Liver (tissue), 9 donors: Measurements from ENCODE around the gene CCDC33. TPM values are rescaled to one million over a fixed set of nuclear protein-coding genes. Genes with fewer than 3 reads are reported as not detected.

Experiments used
- DNase-seq: peaks from one replicate; pipeline ENCODE4 v3.0.0-alpha.2; 2017; ENCODE audit warnings: low spot score
- H3K27ac ChIP-seq, 2 donors: one replicate each; pipeline ENCODE4 v1.7.0; 2013; ENCODE audit warnings: inconsistent platforms in 2 of 2, low read length in 2 of 2, control low read depth in 1 of 2, low read depth in 1 of 2, mild to moderate bottlenecking in 1 of 2
- H3K27me3 ChIP-seq, 4 donors: one replicate each; pipeline versions ENCODE4 v1.6.1 to v1.7.0; 2013; ENCODE audit warnings: low read length in 3 of 4, inconsistent platforms in 1 of 4, mild to moderate bottlenecking in 1 of 4, moderate library complexity in 1 of 4; ENCODE audit not compliant: control insufficient read depth in 4 of 4, insufficient read depth in 4 of 4
- H3K36me3 ChIP-seq, 4 donors: one replicate each; pipeline versions ENCODE4 v1.6.1 to v1.7.0; 2013; ENCODE audit warnings: low read length in 3 of 4, mild to moderate bottlenecking in 3 of 4, low read depth in 1 of 4, moderate library complexity in 1 of 4; ENCODE audit not compliant: control insufficient read depth in 4 of 4, insufficient read depth in 3 of 4
- H3K4me1 ChIP-seq, 4 donors: one replicate each; pipeline versions ENCODE4 v1.6.1 to v1.7.0; 2013; ENCODE audit warnings: low read length in 3 of 4, mild to moderate bottlenecking in 3 of 4, moderate library complexity in 1 of 4; ENCODE audit not compliant: control insufficient read depth in 4 of 4, insufficient read depth in 4 of 4
- H3K4me3 ChIP-seq, 3 donors: one replicate each; pipeline versions ENCODE4 v1.6.1 to v1.7.0; 2013; ENCODE audit warnings: low read length in 3 of 3, control low read depth in 1 of 3, low read depth in 1 of 3, mild to moderate bottlenecking in 1 of 3
- H3K9ac ChIP-seq, 2 donors: one replicate each; pipeline ENCODE4 v1.7.0; 2013; ENCODE audit warnings: low read length in 2 of 2, mild to moderate bottlenecking in 2 of 2, moderate library complexity in 2 of 2, control low read depth in 1 of 2, low read depth in 1 of 2
- H3K9me3 ChIP-seq, 4 donors: one replicate each; pipeline versions ENCODE4 v1.6.1 to v1.7.0; 2013; ENCODE audit warnings: low read length in 3 of 4; ENCODE audit not compliant: control insufficient read depth in 4 of 4
- CTCF ChIP-seq: fragments of 150-350 bp; IDR thresholded peaks from 2 replicates; pipeline ENCODE4 v1.5.1; 2017; ENCODE audit warnings: improper control_type of control experiment, low read depth, low read length; ENCODE audit not compliant: missing input control
- EGR1 ChIP-seq, 2 donors: IDR thresholded peaks; 2 replicates each; pipeline ENCODE4 v1.6.1; 2016 to 2018; ENCODE audit warnings: antibody characterized with exemption in 2 of 2, low read depth in 2 of 2
- FOXA1 ChIP-seq: IDR thresholded peaks from 2 replicates; pipeline ENCODE4 v1.6.1; 2016; ENCODE audit warnings: antibody characterized with exemption
- FOXA2 ChIP-seq: IDR thresholded peaks from 2 replicates; pipeline ENCODE4 v1.6.1; 2016; ENCODE audit warnings: antibody characterized with exemption
- GABPA ChIP-seq, 2 donors: IDR thresholded peaks in 1 of 2; conservative IDR thresholded peaks in 1 of 2; 2 replicates each; pipeline ENCODE4 v1.6.1; 2016; ENCODE audit warnings: antibody characterized with exemption in 2 of 2, mild to moderate bottlenecking in 1 of 2, moderate library complexity in 1 of 2
- HNF4A ChIP-seq, 2 donors: conservative IDR thresholded peaks; 2 replicates each; pipeline ENCODE4 v1.6.1; 2016; ENCODE audit warnings: antibody characterized with exemption in 2 of 2, mild to moderate bottlenecking in 2 of 2
- HNF4G ChIP-seq: IDR thresholded peaks from 2 replicates; pipeline ENCODE4 v1.6.1; 2016; ENCODE audit warnings: antibody characterized with exemption
- JUND ChIP-seq, 2 donors: IDR thresholded peaks; 2 replicates each; pipeline ENCODE4 v1.6.1; 2016; ENCODE audit warnings: antibody characterized with exemption in 2 of 2
- MAX ChIP-seq: IDR thresholded peaks from 2 replicates; pipeline ENCODE4 v1.6.1; 2016; ENCODE audit warnings: antibody characterized with exemption
- NR2F2 ChIP-seq: IDR thresholded peaks from 2 replicates; pipeline ENCODE4 v1.6.1; 2016; ENCODE audit warnings: antibody characterized with exemption
- REST ChIP-seq: IDR thresholded peaks from 2 replicates; pipeline ENCODE4 v1.6.1; 2016; ENCODE audit warnings: antibody characterized with exemption, mild to moderate bottlenecking
- RXRA ChIP-seq, 2 donors: IDR thresholded peaks; 2 replicates each; pipeline ENCODE4 v1.6.1; 2017 to 2018; ENCODE audit warnings: antibody characterized with exemption in 2 of 2, mild to moderate bottlenecking in 1 of 2
- SP1 ChIP-seq: IDR thresholded peaks from 2 replicates; pipeline ENCODE4 v1.6.1; 2018; ENCODE audit warnings: antibody characterized with exemption, mild to moderate bottlenecking
- TAF1 ChIP-seq: conservative IDR thresholded peaks from 2 replicates; pipeline ENCODE4 v1.6.1; 2016; ENCODE audit warnings: antibody characterized with exemption, mild to moderate bottlenecking
- YY1 ChIP-seq: IDR thresholded peaks from 2 replicates; pipeline ENCODE4 v1.6.1; 2016; ENCODE audit warnings: antibody characterized with exemption, mild to moderate bottlenecking
- ZBTB33 ChIP-seq: IDR thresholded peaks from 2 replicates; pipeline ENCODE4 v1.6.1; 2016; ENCODE audit warnings: antibody characterized with exemption
- WGBS: extraction: QIAGEN DNeasy Blood & Tissue Kit; methylation state at CpG from one replicate; pipeline ENCODE4 v1.1.7; 2013; 5-methylcytosine and 5-hydroxymethylcytosine counted together
- polyA plus RNA-seq, 2 donors: library from polyadenylated mRNA; stranded (reverse) in 1 of 2; unstranded in 1 of 2; fragments of 200-250 nt in 1 of 2; fragments of >200 nt in 1 of 2; fragmentation: Nextera tagmentation in 1 of 2; extraction: Ambion mirVana in 1 of 2; gene quantifications; one replicate each; pipeline versions ENCODE4 v1.2.1 to v1.2.3, GENCODE V29; 2013 to 2015
- total RNA-seq, 2 donors: library from RNA; depleted of rRNA; stranded (reverse); fragments of >200 nt; gene quantifications; one replicate each; pipeline ENCODE4 v1.2.3, GENCODE V29; 2014
- donor health status: healthy.
- donor health status: healthy.
- donor health status: healthy.
- donor health status: healthy.
- donor health status: healthy.

CCDC33 gene
- total and polyA plus RNA-seq, 4 donors, result not detected

DNA sequence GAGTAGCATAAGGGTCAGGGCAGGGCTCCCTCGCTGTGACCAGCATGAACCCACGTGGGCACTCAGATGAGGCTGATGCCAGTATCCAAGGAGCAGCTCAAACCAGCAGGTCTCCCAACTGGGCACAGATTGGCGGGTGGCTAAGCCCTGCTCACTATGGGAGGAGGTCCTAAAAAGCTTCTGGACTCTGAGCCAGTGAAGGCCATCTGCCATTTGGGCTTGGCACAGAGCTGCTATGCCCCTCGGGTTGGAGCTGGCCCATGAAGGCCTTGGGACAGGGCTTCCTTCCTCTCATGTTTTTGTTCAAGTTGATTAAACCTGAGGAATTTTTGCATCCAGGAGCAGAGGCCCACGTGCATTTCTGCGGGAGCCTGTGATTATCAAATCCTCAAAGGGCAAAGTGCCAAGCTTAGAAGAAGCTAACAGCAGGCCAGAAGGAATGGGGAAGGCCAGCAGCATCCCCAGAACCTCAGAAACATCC lies 29.3 kb upstream of the CCDC33 start:
- no peak overlapping the region for H3K4me3 ChIP-seq
- no peaks in the 10 kb centered on the region for H3K9me3 ChIP-seq
- H3K27ac ChIP-seq, result no peak overlapping the region
- DNase-seq, result no peak
- no peak overlapping the region for H3K9ac ChIP-seq
- TF ChIP-seq RXRA (IDR thresholded peaks at IDR 0.05) (no peak), TAF1 (no peak), GABPA (IDR thresholded peaks at IDR 0.05 in 1 of 2, conservative IDR thresholded peaks at IDR 0.05 in 1 of 2) (no peak), SP1 (no peak), MAX (no peak), EGR1 (IDR thresholded peaks at IDR 0.05; ENCODE audit: low read depth in 2 of 2) (no peak), CTCF (no peak), HNF4A (conservative IDR thresholded peaks at IDR 0.05) (no peak), REST (no peak), JUND (IDR thresholded peaks at IDR 0.05) (no peak)
- peaks cover 0 to 6% (median under 1%) of the 10 kb centered on the region in 4 donors for H3K27me3 ChIP-seq
- H3K36me3 ChIP-seq, result no peaks in the 10 kb centered on the region
- WGBS, result 78% methylated on average over 6 of the region's 6 CpGs
- H3K4me1 ChIP-seq, result no peaks in the 10 kb centered on the region

DNA sequence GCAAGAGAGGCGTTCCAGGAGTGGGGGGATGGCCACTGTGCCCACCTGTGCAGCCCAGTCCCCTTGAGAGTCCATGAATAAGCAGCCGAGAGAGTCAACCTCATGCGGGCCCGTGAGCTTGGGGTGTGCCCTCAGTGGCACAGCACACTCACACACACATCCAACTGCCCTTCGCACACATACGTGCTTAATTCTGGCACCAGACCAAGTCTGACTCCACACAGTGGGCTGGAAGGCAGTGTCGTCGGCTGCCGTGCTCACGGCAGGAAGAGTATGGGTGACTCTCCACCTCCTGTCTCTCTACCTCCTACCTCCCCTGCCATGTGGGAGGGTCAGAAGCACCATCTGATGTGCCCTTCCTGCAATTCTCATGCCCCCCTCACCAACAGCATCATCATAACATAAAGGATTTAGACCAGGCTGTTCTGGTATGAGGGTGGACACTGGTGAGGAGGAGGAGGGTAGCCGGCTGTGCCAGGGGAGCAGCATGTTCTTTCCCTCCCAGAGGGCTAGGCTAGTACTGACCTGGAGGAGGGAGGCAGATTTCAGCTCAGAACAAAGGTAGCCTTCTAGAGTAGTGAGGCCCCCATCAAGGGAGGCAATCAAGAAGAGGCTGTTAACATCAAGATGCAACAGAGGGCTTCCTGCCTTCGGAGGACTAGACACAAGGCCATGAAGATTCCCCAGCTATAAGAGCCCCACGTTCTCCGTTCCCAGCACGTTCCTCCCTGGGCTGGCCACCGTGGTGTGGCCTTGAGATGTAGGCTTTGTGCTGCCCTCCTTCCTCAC lies 28.3 kb upstream of the CCDC33 start:
- Histone ChIP-seq H3K27me3 (peaks cover 0 to 6% (median 0%) of the 10 kb centered on the region in 4 donors), H3K27ac (no peak overlapping the region), H3K36me3 (no peaks in the 10 kb centered on the region), H3K9ac (no peak overlapping the region), H3K4me1 (no peaks in the 10 kb centered on the region), H3K9me3 (no peaks in the 10 kb centered on the region), H3K4me3 (no peak overlapping the region)
- WGBS, result 73% methylated on average over 16 of the region's 16 CpGs
- no peak for DNase-seq
- TF ChIP-seq EGR1 (IDR thresholded peaks at IDR 0.05; ENCODE audit: low read depth in 2 of 2) (no peak), CTCF (no peak), TAF1 (no peak), FOXA1 (no peak), RXRA (IDR thresholded peaks at IDR 0.05) (no peak), HNF4A (conservative IDR thresholded peaks at IDR 0.05) (no peak), HNF4G (no peak), REST (no peak), YY1 (no peak), JUND (IDR thresholded peaks at IDR 0.05) (no peak), GABPA (IDR thresholded peaks at IDR 0.05 in 1 of 2, conservative IDR thresholded peaks at IDR 0.05 in 1 of 2) (no peak), ZBTB33 (no peak), NR2F2 (no peak), FOXA2 (no peak), SP1 (no peak)
